ENCODE measurements around the gene UBAC2. TPM values are rescaled to one million over a fixed set of nuclear protein-coding genes. Genes with fewer than 3 reads are reported as not detected.

Gene UBAC2
- total and polyA plus RNA-seq, 2 of the 4 experiments (the other 2 are of a cell fraction): 20.8 to 36.3 TPM

DNA sequence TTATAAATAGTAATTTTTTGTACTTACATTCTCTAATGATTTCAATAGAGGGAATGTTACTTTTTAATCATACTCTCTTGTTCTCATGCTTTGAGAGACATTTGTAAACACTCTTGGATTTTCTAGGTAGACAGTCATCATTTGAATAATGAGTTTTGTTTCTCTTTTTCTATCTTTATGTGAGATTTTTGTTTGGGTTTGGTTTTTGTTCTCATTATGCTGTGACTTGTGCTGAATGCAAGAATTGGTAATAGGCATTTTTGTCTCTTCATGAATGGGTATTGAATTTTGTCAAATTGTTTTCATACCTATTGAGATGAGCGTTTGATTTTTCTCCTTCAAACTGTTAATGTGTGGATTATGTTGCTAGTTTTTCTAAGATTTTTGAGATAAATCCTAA lies 163.3 kb downstream of the UBAC2 start:
- DNase-seq: no peak
- Histone ChIP-seq H3K23ac (ENCODE audit: low read depth, low read length) (no peak overlapping the region), H4K91ac (ENCODE audit: insufficient read depth, low read depth, low read length) (no peak overlapping the region), H3K9me1 (ENCODE audit: insufficient read depth, low read length) (0 out of 2 replicates have a peak, but pooled peaks cover 3% of the 10 kb centered on the region), H3K4me2 (ENCODE audit: low read depth, low read length) (no peak overlapping the region), H3K4me1 (ENCODE audit: control insufficient read depth, insufficient read depth, low read length) (peaks cover 2% of the 10 kb centered on the region; the same call in 1 of the 2 replicates), H2AK9ac (replicated peaks; ENCODE audit: low read depth, low read length, poor library complexity) (no peak overlapping the region), H3K36me3 (ENCODE audit: control insufficient read depth, insufficient read depth, low read length) (peaks cover 5% of the 10 kb centered on the region), H2BK5ac (ENCODE audit: low read depth, low read length, poor library complexity, severe bottlenecking) (no peak overlapping the region), H3K56ac (ENCODE audit: extremely low read depth, insufficient read depth, low read length) (no peak overlapping the region), H3K18ac (ENCODE audit: low read depth, low read length) (no peak overlapping the region), H2BK15ac (ENCODE audit: low read depth, low read length) (no peak overlapping the region), H3K27me3 (ENCODE audit: control insufficient read depth, insufficient read depth, low read length) (no peaks in the 10 kb centered on the region), H3K79me1 (ENCODE audit: low read depth in 1 of 2, low read length in 2 of 2) (no peaks in the 10 kb centered on the region), H3K14ac (replicated peaks; ENCODE audit: low read depth, low read length) (no peak overlapping the region), H3K27ac (ENCODE audit: insufficient read depth, low read length) (no peak overlapping the region), H4K5ac (ENCODE audit: low read depth, low read length) (no peak overlapping the region), H3K4ac (ENCODE audit: low read depth, low read length) (no peak overlapping the region), H4K8ac (ENCODE audit: low read depth in 2 of 2, low read length in 2 of 2) (no peak overlapping the region), H3K9me3 (ENCODE audit: control insufficient read depth, insufficient read depth, low read length) (no peaks in the 10 kb centered on the region), H2BK20ac (ENCODE audit: low read depth, low read length) (no peak overlapping the region), H3K9ac (ENCODE audit: low read depth, low read length) (no peak overlapping the region), H3K4me3 (ENCODE audit: insufficient read depth, low read depth, low read length) (no peak overlapping the region), H2BK120ac (ENCODE audit: low read depth, low read length) (no peak overlapping the region), H2AFZ (replicated peaks; ENCODE audit: low read length, poor library complexity) (no peak overlapping the region), H2AK5ac (ENCODE audit: low read depth, low read length) (no peak overlapping the region), H4K20me1 (ENCODE audit: insufficient read depth, low read length) (no peaks in the 10 kb centered on the region; the same call in 1 of the 2 replicates)
- no TSS peak for BruUV-seq (replicated peaks)
- no peak for ATAC-seq (ENCODE audit: low read depth)
- CTCF ChIA-PET: no interaction called here
- TF ChIP-seq POLR2A (IDR thresholded peaks at IDR 0.05; ENCODE audit: low read depth, low read length) (no peak), MXI1 (IDR thresholded peaks at IDR 0.05; ENCODE audit: borderline replicate concordance, low read depth, low read length) (no peak), MAZ (IDR thresholded peaks at IDR 0.05; ENCODE audit: borderline replicate concordance, low read depth, low read length) (no peak), MAFK (IDR thresholded peaks at IDR 0.05; ENCODE audit: low read depth, low read length) (no peak), RFX5 (IDR thresholded peaks at IDR 0.05; ENCODE audit: low read depth, low read length) (no peak), CHD1 (IDR thresholded peaks at IDR 0.05; ENCODE audit: low read depth, low read length) (no peak), FOS (IDR thresholded peaks at IDR 0.05; ENCODE audit: low read depth, low read length) (no peak), RCOR1 (IDR thresholded peaks at IDR 0.05; ENCODE audit: insufficient replicate concordance, low read length) (no peak), BHLHE40 (IDR thresholded peaks at IDR 0.05; ENCODE audit: low read depth, low read length) (no peak)
- TF ChIP-seq, protein P1, sequence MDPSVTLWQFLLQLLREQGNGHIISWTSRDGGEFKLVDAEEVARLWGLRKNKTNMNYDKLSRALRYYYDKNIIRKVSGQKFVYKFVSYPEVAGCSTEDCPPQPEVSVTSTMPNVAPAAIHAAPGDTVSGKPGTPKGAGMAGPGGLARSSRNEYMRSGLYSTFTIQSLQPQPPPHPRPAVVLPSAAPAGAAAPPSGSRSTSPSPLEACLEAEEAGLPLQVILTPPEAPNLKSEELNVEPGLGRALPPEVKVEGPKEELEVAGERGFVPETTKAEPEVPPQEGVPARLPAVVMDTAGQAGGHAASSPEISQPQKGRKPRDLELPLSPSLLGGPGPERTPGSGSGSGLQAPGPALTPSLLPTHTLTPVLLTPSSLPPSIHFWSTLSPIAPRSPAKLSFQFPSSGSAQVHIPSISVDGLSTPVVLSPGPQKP (IDR thresholded peaks at IDR 0.05; ENCODE audit: borderline replicate concordance, low read depth, low read length): no peak
- TF ChIP-seq, protein P2, sequence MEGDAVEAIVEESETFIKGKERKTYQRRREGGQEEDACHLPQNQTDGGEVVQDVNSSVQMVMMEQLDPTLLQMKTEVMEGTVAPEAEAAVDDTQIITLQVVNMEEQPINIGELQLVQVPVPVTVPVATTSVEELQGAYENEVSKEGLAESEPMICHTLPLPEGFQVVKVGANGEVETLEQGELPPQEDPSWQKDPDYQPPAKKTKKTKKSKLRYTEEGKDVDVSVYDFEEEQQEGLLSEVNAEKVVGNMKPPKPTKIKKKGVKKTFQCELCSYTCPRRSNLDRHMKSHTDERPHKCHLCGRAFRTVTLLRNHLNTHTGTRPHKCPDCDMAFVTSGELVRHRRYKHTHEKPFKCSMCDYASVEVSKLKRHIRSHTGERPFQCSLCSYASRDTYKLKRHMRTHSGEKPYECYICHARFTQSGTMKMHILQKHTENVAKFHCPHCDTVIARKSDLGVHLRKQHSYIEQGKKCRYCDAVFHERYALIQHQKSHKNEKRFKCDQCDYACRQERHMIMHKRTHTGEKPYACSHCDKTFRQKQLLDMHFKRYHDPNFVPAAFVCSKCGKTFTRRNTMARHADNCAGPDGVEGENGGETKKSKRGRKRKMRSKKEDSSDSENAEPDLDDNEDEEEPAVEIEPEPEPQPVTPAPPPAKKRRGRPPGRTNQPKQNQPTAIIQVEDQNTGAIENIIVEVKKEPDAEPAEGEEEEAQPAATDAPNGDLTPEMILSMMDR (conservative IDR thresholded peaks at IDR 0.05; ENCODE audit: low read depth, low read length): no peak
- TF ChIP-seq, protein P3, sequence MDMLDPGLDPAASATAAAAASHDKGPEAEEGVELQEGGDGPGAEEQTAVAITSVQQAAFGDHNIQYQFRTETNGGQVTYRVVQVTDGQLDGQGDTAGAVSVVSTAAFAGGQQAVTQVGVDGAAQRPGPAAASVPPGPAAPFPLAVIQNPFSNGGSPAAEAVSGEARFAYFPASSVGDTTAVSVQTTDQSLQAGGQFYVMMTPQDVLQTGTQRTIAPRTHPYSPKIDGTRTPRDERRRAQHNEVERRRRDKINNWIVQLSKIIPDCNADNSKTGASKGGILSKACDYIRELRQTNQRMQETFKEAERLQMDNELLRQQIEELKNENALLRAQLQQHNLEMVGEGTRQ (IDR thresholded peaks at IDR 0.05; ENCODE audit: low read depth, low read length): no peak
- intact Hi-C loops (cut with micrococcal nuclease): no loop called here
- POLR2A ChIA-PET (ENCODE audit: unreplicated experiment): no interaction called here
- dilution Hi-C loops (cut with HindIII; ENCODE audit: low sequenced_read_pairs, unreplicated experiment): no loop called here
- no CpG with 5 or more reads among the region's 1 CpG for WGBS, 2 experiments (ENCODE audit: extremely low coverage in 2 of 2, insufficient read length in 1 of 2)
- in situ Hi-C loops (cut with MboI; ENCODE audit: low sequenced_read_pairs): no loop called here

Data from IMR-90 (cell line).